ENCODE data around the gene ATF7IP.
A peak's percentile ranks its signal among the peaks of the same experiment; 100 is the strongest.

GRCh38 chr12:14454098-14454907 lies 88.8 kb downstream of the ATF7IP start:
- TF ChIP-seq CTCF (IDR thresholded peaks at IDR 0.05) (peak in 1 of 3 donors; percentile 20), POLR2A (IDR thresholded peaks at IDR 0.05) (no peak)
